Measurements from ENCODE around the gene HSD17B7.
A peak's percentile ranks its signal among the peaks of the same experiment; 100 is the strongest.
"Not testable (repeated sequence)": the region's sequence is repeated elsewhere in the genome, so short reads cannot be mapped to it uniquely, and the experiment has no call there.

The HSD17B7 gene, protein sequence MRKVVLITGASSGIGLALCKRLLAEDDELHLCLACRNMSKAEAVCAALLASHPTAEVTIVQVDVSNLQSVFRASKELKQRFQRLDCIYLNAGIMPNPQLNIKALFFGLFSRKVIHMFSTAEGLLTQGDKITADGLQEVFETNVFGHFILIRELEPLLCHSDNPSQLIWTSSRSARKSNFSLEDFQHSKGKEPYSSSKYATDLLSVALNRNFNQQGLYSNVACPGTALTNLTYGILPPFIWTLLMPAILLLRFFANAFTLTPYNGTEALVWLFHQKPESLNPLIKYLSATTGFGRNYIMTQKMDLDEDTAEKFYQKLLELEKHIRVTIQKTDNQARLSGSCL

DNA sequence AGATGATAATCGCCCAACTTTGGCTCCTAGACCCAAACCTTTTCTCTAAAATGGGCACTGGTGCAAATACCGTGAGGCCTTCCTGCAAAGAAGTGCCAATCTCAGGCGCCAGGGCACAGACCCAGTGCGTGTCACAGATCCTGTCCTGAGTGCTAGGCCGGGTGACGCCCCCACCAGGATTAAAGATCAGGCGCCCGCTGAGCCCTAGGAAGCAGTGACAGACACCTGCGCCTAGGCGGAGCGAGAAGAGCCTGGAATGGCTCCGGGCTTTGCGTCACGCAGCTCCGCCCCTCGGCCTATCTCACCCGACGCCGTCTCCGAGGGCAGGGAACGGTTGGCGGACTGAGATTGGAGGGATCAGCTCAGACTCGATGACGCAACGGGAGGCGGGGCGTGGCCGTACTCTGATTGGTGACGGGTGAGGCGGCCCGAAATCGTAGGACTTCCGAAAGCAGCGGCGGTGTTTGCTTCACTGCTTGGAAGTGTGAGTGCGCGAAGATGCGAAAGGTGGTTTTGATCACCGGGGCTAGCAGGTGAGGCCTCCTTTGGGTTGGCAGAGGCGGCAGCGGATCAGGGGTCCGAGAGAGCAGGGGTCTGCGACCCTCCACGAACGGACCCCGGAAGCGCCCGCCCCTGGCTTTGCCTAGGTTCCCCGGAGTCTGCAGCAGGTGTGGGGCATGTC lies at the start of gene HSD17B7:
HSD17B7 (plus strand) TSS at position 400 of the 682 bp plus-strand sequence; CDS start at position 499, 99 bp downstream.
- DNase-seq (ENCODE audit: low read depth), result peak; percentile 6

DNA sequence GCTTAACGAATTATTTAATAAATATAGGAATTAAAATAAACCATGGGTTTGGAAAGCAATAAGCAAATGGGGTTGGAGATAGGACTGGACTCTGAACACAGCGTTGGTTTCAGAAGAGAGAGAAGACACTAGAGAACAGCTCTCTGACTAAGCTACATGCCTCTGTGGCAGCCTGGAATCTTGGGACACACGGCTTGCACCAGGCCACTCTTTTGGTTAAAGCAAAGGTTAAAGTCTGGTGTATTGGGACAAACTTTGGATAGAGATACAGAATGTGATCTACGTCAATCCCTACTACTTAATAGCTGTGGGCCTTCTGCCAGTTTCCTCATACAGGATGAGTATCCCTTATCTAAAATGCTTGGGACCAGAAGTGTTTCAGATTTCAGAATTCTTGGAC lies 49.7 kb upstream of the HSD17B7 start:
- no peak for DNase-seq (ENCODE audit: low read depth)

DNA sequence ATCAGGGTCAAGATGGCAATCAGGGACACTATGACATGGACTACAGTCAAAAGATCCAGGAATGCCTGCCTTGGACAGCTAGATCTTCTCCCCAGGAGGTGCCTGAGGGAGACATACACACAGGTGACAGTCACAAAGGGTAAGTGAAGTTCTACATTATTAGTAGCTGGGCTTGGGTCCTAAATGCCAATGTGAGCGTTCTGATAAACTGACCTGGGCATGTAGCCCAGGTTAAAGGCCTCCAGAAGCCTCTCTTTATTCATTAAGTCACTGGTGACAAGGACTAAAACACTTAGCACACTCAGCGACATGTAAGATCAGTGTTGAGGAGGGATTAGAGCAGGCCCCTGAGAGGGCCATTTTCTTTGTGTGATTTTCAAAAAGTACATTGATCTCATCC lies 48.9 kb upstream of the HSD17B7 start:
- DNase-seq (ENCODE audit: low read depth), result no peak

DNA sequence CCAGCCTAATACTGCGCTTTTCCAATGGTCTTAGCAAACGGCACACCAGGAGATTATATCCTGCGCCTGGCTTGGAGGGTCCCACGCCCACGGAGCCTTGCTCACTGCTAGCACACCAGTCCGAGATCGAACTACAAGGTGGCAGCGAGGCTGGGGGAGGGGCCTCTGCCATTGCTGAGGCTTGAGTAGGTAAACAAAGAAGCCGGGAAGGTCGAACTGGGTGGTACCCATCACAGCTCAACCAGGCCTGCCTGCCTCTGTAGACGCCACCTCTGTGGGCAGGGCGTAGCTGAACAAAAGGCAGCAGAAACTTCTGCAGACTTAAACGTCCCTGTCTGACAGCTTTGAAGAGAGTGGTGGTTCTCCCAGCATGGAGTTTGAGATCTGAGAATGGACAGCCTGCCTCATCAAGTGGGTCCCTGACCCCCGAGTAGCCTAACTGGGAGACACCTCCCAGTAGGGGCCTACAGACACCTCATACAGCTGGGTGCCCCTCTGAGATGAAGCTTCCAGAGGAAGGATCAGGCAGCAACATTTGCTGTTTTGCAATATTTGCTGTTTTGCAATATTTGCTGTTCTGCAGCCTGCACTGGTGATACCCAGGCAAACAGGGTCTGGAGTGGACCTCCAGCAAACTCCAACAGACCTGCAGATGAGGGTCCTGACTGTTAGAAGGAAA lies 44.1 kb upstream of the HSD17B7 start:
- DNase-seq (ENCODE audit: low read depth), result not testable (repeated sequence)

DNA sequence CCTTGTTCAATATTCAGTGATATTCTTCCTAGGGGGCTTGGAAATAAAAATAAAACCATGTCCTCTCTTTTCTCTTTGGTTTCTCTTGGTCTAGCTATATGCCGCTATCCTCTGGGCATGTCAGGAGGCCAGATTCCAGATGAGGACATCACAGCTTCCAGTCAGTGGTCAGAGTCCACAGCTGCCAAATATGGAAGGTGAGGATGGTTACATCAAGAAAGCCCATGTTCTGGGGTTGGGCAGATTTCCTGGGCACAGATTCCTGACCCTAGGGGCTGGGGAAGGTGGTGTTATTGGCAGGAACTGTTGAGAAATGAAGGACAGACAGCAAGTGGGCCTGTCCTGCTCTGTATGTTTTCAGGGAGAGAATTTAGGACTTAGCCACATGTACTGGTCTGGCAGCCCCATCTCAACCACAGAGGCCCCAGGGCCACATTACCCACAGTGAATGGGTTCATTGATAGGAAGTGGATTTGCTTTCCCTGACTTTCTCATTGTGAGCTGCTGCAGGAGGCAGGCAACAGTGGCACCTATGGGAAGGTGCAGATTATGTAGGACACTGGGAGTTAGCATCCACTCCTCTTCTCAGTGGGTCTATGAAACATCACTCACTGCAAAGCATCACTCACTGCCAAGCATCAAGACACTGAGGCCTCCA lies 37.4 kb upstream of the HSD17B7 start:
- DNase-seq (ENCODE audit: low read depth), result no peak

DNA sequence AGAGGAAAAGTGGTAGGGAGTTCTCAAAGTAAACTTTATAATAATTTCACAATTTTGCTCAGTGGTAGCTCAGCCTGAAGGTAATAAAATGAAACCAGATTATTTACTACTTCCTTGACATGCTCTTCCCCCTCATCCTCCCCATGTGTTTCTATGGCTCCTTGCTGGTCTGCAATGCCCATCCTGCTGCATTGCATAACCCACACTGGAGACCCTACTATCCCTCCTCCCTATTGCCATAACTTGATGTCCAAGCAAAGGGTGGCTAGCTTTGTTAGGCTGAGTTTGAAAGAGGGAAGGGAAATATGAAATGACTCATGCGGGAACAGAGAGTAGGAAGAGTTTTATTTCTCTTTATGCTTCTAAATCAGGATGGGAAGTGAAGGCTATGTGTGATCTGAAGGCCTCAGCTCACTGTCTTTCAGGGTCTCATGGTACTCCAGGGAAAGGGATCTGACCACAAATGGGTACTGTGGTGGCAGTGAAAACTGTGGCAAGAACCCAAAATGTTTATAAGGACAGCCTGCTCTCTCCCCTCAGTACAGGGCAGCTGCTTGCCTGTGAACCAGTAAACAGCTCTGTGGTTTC lies 36.4 kb upstream of the HSD17B7 start:
- DNase-seq (ENCODE audit: low read depth), result no peak

DNA sequence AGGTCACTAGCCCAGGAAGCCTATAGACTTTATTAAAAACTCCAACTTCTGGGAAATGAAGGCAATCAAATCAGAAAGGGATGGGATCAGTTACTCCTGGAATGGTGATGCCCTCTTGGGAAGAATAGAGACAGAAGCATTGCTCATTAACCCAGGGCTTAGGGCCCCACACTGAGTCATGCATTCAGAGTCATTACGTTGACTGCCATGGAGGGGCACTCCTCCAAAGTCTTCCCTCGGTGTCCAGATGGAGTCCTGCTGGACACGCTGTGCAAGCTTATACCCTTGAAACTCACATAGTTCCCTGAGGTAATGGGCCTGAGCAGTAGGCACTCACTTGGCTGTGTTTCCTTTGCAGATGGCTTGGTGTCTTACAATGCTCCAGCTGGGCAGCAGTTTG lies 35.2 kb upstream of the HSD17B7 start:
- no peak for DNase-seq (ENCODE audit: low read depth)

DNA sequence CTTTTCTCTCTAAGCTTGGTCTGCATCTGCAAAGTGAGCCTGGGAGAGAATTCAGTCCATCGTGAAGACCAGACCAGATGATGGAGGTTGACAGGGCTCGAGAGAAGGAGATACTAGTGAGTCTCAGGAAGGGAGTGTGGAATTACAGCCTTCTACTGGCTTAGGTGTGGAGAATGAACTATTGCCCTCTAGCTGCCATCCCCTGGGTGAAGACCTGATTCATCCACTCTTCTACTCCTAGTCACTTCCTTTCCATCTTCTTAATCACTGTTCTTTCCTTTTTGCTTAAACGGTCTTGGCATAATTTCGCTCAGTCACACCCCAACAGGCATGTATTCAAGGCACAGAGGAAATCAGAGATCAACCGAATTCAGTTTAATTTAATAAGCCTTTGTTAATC lies 34.0 kb upstream of the HSD17B7 start:
- peak; percentile 37 for DNase-seq (ENCODE audit: low read depth)

DNA sequence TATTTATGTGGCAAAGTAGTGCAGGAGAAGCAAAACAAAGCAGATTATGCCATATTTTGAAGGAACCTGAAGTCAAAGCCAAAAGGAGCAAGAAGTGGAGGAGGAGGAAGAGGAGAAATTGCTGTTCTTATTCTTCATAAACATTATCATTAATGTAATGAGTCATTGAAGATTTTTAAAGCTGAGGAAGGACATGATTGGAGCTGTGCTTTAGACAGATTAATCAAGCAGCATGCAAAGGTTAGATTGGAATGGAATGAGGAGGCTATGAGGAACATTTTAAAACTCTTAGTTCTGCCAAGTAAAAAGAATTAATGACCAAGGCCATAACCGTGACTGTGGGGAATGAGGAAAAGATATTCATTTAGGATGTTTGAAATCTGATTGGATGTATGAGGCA lies 33.0 kb upstream of the HSD17B7 start:
- no peak for DNase-seq (ENCODE audit: low read depth)

DNA sequence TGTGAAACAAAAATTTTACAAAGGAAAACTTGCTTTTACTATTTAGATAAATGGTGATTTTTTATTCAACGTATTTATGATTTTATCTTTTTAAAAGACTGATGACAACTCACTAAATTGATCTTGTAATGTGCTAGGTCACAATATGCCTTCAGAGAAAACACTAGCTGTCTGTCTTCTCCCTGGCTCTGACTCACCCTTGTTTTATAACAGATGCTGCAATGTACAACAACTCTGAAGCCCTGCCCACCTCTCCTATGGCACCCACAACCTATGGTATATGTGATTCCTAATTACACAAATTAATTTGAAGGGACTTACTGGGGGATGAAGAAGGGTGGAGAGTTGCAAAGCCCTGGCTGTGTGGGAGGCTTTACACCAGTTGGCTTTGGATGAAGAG lies 24.7 kb upstream of the HSD17B7 start:
- DNase-seq (ENCODE audit: low read depth), result no peak

DNA sequence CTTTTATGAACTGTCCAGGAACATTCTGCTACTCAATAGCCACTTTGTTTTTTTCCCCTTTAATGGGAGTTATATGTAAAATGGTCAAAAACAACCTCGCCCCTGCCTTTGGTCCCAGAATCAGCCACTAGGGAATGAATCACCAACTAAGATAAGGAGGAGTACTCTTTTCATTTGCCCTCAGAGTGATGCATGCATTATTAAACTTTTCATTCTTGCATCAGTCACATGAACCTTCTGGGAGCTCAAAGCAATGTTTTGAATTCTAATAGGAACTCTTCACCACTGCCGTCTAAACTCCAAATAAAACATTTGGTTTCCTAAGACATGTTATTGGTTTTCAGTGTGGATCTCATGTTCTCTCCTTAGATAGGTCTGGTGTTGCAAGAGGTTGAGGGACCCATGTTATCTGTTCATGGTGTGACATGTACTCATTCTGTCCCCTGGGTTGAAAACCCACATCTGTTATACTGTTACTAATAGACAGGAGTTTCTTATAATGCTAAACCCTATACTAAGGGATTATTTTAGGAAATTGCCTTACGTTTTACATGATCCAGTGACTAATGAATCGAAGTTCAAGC lies 17.8 kb upstream of the HSD17B7 start:
- DNase-seq (ENCODE audit: low read depth), result peak; percentile 9

DNA sequence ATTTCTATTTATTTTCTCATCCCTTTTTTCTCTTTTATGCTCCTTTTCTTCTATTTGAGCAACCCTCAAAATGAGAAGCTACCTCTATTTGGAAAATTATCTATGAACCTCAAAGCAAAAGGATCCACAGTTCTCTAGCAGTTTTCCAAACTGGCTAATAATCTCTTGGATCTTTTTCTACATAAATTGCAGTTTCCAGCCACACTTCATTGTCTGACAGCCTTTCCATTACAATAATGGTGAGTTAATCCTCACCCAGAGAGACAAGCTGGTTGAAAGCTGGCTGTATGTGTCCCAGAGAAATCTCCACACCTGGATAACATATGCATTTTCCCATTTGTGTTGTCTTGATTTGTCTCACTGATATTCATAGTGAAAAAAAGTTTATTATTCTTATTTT lies 16.5 kb upstream of the HSD17B7 start:
- DNase-seq (ENCODE audit: low read depth), result no peak

DNA sequence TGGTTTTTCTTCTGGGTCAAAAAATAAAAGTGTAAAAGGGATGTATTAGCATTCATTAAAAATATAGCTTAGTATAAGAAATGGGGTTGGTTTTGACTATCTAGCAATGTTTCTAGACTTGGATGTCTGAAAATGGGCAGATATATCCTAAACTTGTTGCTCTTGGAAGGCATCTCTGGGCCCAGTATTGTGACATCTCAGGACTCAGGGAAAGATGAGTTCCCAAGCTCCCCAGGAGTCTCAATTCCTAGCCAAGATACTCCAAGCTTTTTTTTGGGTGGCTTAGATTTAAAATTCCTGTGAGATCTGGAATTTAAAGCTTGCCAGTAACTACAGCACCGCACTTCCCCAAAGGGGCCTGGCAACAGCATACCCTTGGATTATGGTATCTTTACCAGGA lies 11.5 kb upstream of the HSD17B7 start:
- DNase-seq (ENCODE audit: low read depth), result no peak

DNA sequence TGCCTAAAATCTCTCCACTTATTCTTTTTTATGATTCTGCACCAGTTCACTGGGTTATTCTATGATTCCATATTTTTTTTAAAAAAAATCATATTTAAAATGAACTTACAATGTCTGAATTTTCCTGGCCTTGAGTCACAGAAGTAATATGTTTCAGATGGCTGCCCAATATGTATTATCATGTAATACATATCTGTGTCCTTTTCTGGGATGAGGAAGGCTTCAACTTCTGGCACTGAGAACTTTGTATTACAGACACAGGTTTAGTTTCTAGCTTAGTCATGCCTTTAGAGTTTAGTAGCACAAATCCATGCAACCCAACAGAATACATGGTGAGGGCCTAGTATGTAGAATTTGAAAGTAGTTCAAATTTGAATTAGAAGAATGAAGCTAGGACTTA lies 7.8 kb upstream of the HSD17B7 start:
- no peak for DNase-seq (ENCODE audit: low read depth)

DNA sequence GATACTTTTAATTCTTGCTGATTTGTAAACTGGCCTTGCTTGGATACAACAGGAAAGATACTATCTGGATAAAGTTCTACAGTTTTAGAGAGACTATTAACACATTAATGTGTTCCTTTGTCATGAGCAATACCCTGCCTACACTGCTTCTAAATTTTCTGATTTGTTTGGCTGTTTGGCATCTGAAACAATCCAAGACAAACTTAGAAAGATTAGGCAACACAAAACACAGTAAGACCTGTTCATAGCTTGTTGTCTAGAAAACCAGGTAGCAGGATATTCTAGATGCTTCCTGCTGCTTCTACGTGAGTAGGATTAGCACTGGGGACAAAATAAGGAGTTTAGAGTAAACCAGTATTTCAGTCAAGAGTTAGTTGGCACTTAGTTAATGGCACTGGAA lies 5.6 kb upstream of the HSD17B7 start:
- DNase-seq (ENCODE audit: low read depth), result not testable (repeated sequence)

DNA sequence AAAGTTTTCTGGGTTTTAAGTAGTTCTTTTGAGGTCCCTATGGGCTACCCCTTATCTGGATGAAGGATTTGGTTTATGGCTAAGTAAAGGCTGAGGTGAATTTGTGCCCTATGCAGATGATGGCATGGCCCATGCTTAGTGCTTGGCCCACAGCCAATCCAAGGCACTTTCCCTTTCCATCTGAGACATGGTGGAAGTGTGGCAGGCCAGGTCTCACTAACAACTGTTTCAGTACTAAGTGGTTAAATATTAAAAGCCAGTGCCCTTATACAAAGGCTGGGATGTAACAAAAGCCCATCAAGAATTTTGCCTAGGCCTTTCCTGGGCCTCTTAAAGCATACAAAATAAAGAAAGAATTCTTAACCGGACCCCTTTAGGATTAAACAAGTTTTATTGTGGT lies 1.7 kb upstream of the HSD17B7 start:
- DNase-seq (ENCODE audit: low read depth), result not testable (repeated sequence)

DNA sequence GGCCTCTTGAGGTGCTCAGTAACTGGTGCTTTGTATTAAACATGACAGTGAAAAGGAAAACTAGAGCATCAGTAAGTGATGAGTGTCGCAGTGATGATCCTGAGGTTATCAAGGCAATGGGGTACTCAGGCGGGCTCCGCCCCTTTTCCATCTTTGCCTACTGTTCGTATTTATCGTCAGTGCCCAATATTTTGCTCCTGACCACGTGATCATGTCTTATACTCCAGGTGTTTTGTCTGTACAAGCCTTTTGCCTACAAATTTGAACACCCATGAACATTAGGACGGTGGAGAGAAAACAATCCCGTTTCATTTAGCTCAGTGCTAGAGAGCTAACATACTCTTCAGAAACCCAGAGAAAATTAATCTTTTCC lies 469 bp downstream of the HSD17B7 start:
- not testable (repeated sequence) for DNase-seq (ENCODE audit: low read depth)

DNA sequence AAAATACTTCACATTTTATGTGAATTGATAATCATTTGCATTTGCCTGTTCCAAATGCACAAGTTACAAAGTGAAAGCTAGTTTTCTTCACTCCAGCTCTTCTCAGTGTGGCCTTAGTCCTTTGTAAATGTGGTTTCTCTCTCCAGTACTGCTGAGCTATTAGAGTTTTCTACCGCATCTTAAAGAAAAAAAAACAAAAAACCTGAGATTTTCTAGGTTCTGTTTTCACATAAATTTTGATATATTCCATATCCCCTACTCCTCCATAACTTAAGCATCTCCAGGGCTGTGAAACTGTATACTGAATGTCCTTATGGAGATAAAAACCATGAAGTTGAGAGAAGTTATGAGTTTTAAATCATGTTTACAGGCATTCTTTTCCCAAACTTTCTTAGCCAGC lies 3.8 kb downstream of the HSD17B7 start:
- not testable (repeated sequence) for DNase-seq (ENCODE audit: low read depth)

DNA sequence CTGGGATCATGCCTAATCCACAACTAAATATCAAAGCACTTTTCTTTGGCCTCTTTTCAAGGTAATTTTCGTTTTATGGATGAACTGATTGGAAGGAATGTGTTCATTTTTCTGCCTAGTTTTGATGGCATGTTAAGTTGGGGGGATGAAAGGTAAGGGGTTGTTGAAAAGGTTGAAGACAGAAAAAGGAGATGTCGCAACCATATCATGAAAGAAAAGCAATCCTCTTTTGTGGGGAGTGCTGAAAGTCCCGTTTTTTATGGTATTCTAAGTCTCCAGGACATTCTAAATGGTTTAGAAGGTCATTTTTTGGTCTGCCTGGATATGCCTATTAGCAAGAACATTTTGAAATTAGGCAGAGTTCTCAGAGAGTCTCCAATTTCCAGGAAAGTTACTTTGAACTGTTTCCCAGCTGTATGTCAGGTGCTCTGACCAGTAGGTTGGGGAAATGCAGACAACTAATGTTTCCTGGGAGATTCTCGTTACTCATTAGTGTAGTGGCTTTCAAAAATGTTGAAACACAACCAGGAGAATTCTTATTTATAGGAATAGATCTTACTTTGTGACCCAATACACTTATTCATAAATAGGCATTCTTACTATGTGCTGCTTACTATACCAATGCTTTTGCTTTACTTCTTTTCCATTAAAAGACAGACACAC lies 6.2 kb downstream of the HSD17B7 start:
- not testable (repeated sequence) for DNase-seq (ENCODE audit: low read depth)

DNA sequence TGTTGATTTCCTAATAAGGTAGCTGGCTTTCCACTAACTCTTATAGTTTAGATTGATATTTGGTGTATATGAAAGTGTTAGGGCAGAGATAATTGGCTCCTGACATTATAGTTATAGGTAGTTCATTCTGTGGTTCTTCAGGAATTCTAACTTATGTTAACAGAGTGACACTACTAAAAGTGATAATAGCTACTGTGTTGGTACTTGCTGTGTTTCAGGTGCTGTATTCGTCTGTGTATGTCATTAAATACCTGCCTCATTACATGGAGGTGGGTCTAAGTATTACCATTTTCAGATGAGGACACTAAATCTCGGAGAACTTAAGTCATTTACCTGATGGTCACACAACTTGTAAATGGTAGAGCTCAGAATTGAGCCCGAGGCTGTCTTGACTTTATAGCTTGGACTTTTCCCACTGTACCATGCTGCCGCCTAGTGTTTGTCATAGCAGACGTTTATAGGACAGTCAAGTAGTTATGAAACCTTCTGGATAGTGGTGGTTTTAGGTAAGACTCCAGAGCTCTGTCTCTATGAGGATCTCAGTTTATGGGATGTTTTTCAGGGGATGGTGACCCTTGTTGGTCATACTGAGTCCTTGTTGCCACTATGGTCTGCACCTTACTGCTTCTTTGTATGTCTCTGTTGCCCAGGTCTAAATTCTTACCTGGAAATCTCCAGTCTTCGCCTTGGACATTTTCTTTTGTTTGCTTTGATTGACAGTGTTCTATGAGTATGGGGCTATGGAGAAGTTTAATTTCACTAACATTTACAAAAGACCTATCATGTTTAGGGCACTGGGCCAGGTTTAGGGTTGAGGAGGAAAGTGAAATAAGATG lies 9.7 kb downstream of the HSD17B7 start:
- peak; percentile 32 for DNase-seq (ENCODE audit: low read depth)

Data from HS-5 (cell line).